ENCODE data around the gene PLXNA2. TPM values are rescaled to one million over a fixed set of nuclear protein-coding genes. Genes with fewer than 3 reads are reported as not detected.

PLXNA2 gene
- total and polyA plus RNA-seq, 2 of the 4 experiments (the other 2 are of a cell fraction): 0.72 to 1.1 TPM

GRCh38 chr1:208188607-208189006, 55.6 kb downstream of the PLXNA2 start:
- ATAC-seq (ENCODE audit: low read depth) (no peak), DNase-seq (no peak)
- in situ Hi-C loops (cut with MboI; ENCODE audit: low sequenced_read_pairs): no loop called here
- Histone ChIP-seq H2AK5ac (ENCODE audit: low read depth, low read length) (no peak overlapping the region), H3K27me3 (ENCODE audit: control insufficient read depth, insufficient read depth, low read length) (no peaks in the 10 kb centered on the region), H4K8ac (ENCODE audit: low read depth in 2 of 2, low read length in 2 of 2) (no peak overlapping the region), H3K36me3 (ENCODE audit: control insufficient read depth, insufficient read depth, low read length) (no peaks in the 10 kb centered on the region), H2BK5ac (ENCODE audit: low read depth, low read length, poor library complexity, severe bottlenecking) (no peak overlapping the region), H3K4ac (ENCODE audit: low read depth, low read length) (no peak overlapping the region), H2BK120ac (ENCODE audit: low read depth, low read length) (no peak overlapping the region), H3K14ac (replicated peaks; ENCODE audit: low read depth, low read length) (no peak overlapping the region), H3K4me2 (ENCODE audit: low read depth, low read length) (no peak overlapping the region), H3K27ac (ENCODE audit: insufficient read depth, low read length) (no peak overlapping the region), H3K4me3 (ENCODE audit: insufficient read depth, low read depth, low read length) (no peak overlapping the region), H3K79me1 (ENCODE audit: low read depth in 1 of 2, low read length in 2 of 2) (peaks cover 0 to 7% of the 10 kb centered on the region in 2 experiments; a peak in 1 of 4 replicates), H4K20me1 (ENCODE audit: insufficient read depth, low read length) (no peaks in the 10 kb centered on the region), H3K23ac (ENCODE audit: low read depth, low read length) (no peak overlapping the region), H2BK15ac (ENCODE audit: low read depth, low read length) (no peak overlapping the region), H2AFZ (replicated peaks; ENCODE audit: low read length, poor library complexity) (no peak overlapping the region), H4K5ac (ENCODE audit: low read depth, low read length) (no peak overlapping the region), H3K9me1 (ENCODE audit: insufficient read depth, low read length) (peaks cover 15% of the 10 kb centered on the region), H3K18ac (ENCODE audit: low read depth, low read length) (no peak overlapping the region), H3K56ac (ENCODE audit: extremely low read depth, insufficient read depth, low read length) (no peak overlapping the region), H2BK20ac (ENCODE audit: low read depth, low read length) (no peak overlapping the region), H3K9me3 (ENCODE audit: control insufficient read depth, insufficient read depth, low read length) (no peaks in the 10 kb centered on the region), H2AK9ac (replicated peaks; ENCODE audit: low read depth, low read length, poor library complexity) (no peak overlapping the region), H4K91ac (ENCODE audit: insufficient read depth, low read depth, low read length) (no peak overlapping the region), H3K4me1 (ENCODE audit: control insufficient read depth, insufficient read depth, low read length) (peaks cover 13% of the 10 kb centered on the region), H3K9ac (ENCODE audit: low read depth, low read length) (no peak overlapping the region)
- BruUV-seq (replicated peaks): no TSS peak
- no CpG with 5 or more reads among the region's 1 CpG for WGBS, 2 experiments (ENCODE audit: extremely low coverage in 2 of 2, insufficient read length in 1 of 2)
- POLR2A ChIA-PET (ENCODE audit: unreplicated experiment): interaction anchor here (0.6 kb wide), 1 partner anchor 32 kb away, joined by 3 read pairs; no protein-coding TSS in a partner anchor
- TF ChIP-seq, protein P1, sequence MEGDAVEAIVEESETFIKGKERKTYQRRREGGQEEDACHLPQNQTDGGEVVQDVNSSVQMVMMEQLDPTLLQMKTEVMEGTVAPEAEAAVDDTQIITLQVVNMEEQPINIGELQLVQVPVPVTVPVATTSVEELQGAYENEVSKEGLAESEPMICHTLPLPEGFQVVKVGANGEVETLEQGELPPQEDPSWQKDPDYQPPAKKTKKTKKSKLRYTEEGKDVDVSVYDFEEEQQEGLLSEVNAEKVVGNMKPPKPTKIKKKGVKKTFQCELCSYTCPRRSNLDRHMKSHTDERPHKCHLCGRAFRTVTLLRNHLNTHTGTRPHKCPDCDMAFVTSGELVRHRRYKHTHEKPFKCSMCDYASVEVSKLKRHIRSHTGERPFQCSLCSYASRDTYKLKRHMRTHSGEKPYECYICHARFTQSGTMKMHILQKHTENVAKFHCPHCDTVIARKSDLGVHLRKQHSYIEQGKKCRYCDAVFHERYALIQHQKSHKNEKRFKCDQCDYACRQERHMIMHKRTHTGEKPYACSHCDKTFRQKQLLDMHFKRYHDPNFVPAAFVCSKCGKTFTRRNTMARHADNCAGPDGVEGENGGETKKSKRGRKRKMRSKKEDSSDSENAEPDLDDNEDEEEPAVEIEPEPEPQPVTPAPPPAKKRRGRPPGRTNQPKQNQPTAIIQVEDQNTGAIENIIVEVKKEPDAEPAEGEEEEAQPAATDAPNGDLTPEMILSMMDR (conservative IDR thresholded peaks at IDR 0.05; ENCODE audit: low read depth, low read length): no peak
- no peak for TF ChIP-seq BHLHE40 (IDR thresholded peaks at IDR 0.05; ENCODE audit: low read depth, low read length)
- no peak for TF ChIP-seq MXI1 (IDR thresholded peaks at IDR 0.05; ENCODE audit: borderline replicate concordance, low read depth, low read length)
- TF ChIP-seq CHD1 (IDR thresholded peaks at IDR 0.05; ENCODE audit: low read depth, low read length): no peak
- no peak for TF ChIP-seq POLR2A (IDR thresholded peaks at IDR 0.05; ENCODE audit: low read depth, low read length)
- TF ChIP-seq CEBPB (IDR thresholded peaks at IDR 0.05; ENCODE audit: low read depth, low read length): no peak
- TF ChIP-seq NFE2L2 (IDR thresholded peaks at IDR 0.05; ENCODE audit: low read depth, low read length): no peak
- TF ChIP-seq RFX5 (IDR thresholded peaks at IDR 0.05; ENCODE audit: low read depth, low read length): no peak
- no peak for TF ChIP-seq MAFK (IDR thresholded peaks at IDR 0.05; ENCODE audit: low read depth, low read length)
- TF ChIP-seq RAD21 (IDR thresholded peaks at IDR 0.05; ENCODE audit: low read length): no peak
- TF ChIP-seq ELK1 (IDR thresholded peaks at IDR 0.05; ENCODE audit: borderline replicate concordance, low read depth, low read length): no peak
- TF ChIP-seq, protein P2, sequence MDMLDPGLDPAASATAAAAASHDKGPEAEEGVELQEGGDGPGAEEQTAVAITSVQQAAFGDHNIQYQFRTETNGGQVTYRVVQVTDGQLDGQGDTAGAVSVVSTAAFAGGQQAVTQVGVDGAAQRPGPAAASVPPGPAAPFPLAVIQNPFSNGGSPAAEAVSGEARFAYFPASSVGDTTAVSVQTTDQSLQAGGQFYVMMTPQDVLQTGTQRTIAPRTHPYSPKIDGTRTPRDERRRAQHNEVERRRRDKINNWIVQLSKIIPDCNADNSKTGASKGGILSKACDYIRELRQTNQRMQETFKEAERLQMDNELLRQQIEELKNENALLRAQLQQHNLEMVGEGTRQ (IDR thresholded peaks at IDR 0.05; ENCODE audit: low read depth, low read length): no peak
- TF ChIP-seq RCOR1 (IDR thresholded peaks at IDR 0.05; ENCODE audit: insufficient replicate concordance, low read length): no peak
- no peak for TF ChIP-seq FOS (IDR thresholded peaks at IDR 0.05; ENCODE audit: low read depth, low read length)
- TF ChIP-seq MAZ (IDR thresholded peaks at IDR 0.05; ENCODE audit: borderline replicate concordance, low read depth, low read length): no peak
- TF ChIP-seq SMC3 (IDR thresholded peaks at IDR 0.05; ENCODE audit: low read depth, low read length): no peak
- dilution Hi-C loops (cut with HindIII; ENCODE audit: low sequenced_read_pairs, unreplicated experiment): no loop called here
- intact Hi-C loops (cut with micrococcal nuclease): no loop called here
- CTCF ChIA-PET: no interaction called here
